HPDE6-E6E7 (cell line): ENCODE results near the gene CYSLTR2.

Experiments
- DNase-seq: peaks from one replicate; pipeline ENCODE4 v3.0.0; 2011; ENCODE audit warnings: missing footprints; ENCODE audit errors: extremely low spot score

CYSLTR2 gene

GRCh38 chr13:48739386-48739964 lies 85.7 kb downstream of the CYSLTR2 start:
- no peak for DNase-seq

GRCh38 chr13:48741377-48741776 lies 87.6 kb downstream of the CYSLTR2 start:
- no peak for DNase-seq

- DNase-seq, result no peak
Measured at GRCh38 chr13:48746821-48747220, 93.1 kb downstream of the CYSLTR2 start.

- no peak for DNase-seq
Measured at GRCh38 chr13:48748681-48749080, 95.0 kb downstream of the CYSLTR2 start.

- no peak for DNase-seq
Measured at GRCh38 chr13:48749144-48749543, 95.4 kb downstream of the CYSLTR2 start.

- DNase-seq, result peak; percentile 46
Measured at GRCh38 chr13:48749699-48750473, 96.2 kb downstream of the CYSLTR2 start.

GRCh38 chr13:48750588-48751383 lies 97.1 kb downstream of the CYSLTR2 start:
- no peak for DNase-seq

- no peak for DNase-seq
Measured at GRCh38 chr13:48760626-48761025, 106.9 kb downstream of the CYSLTR2 start.
